H4 (cell line): Measurements from ENCODE around the gene AFP. TPM values are rescaled to one million over a fixed set of nuclear protein-coding genes. Genes with fewer than 3 reads are reported as not detected.
"Not testable (repeated sequence)": the region's sequence is repeated elsewhere in the genome, so short reads cannot be mapped to it uniquely, and the experiment has no call there.

Experiments
- DNase-seq: peaks from one replicate; pipeline ENCODE4 v3.0.0-alpha.2; 2015; ENCODE audit warnings: low spot score
- total RNA-seq: library from RNA; depleted of rRNA; stranded (reverse); fragments of >200 nt; shearing (Covaris generic); gene quantifications from 2 replicates; pipeline ENCODE4 v1.2.3, GENCODE V29; 2014; rRNA removed

AFP gene
- 7.3 and 11.0 TPM in 2 replicates for total RNA-seq

DNA sequence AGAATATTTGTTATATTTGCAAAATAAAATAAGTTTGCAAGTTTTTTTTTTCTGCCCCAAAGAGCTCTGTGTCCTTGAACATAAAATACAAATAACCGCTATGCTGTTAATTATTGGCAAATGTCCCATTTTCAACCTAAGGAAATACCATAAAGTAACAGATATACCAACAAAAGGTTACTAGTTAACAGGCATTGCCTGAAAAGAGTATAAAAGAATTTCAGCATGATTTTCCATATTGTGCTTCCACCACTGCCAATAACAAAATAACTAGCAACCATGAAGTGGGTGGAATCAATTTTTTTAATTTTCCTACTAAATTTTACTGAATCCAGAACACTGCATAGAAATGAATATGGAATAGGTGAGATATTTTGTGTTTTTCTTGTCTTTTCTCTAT lies at the start of gene AFP:
Gene AFP, plus strand, starts transcription at position 238 of the 400 bp plus-strand sequence. Its CDS starts 42 bp downstream, at position 280.
- no peak for DNase-seq

GRCh38 chr4:73387552-73387951 lies 48.5 kb upstream of the AFP start:
- DNase-seq = no peak

DNA sequence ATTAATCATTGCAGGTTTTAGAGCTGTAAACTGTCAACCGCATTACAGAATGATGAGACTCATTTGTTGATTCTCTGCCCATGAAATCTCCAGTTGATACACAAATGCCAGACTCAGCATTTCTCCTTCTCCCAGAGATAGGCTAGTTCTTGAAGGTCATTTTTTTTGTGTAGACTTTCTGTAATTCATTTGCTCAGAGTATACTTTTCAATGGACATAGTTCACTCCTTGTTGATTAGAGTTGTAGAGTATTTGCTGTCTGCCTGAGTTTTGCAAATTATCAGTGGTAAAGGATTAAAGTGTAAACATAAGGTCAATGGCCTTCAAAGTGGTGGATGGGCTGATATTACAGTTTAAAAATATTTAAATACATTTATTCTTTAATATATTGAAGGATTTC lies 47.1 kb upstream of the AFP start:
- DNase-seq = no peak

DNA sequence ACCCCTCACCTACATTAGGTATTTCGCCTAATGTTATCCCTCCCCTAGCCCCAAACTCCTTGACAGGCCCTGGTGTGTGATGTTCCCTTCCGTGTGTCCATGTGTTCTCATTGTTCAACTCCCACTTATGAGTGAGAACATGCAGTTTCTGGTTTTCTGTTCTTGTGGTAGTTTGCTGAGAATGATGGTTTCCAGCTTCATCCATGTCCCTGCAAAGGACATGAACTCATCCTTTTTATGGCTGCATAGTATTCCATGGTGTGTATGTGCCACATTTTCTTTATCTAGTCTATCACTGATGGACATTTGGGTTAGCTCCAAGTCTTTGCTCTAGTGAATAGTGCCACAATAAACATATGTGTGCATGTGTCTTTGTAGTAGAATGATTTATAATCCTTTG lies 46.4 kb upstream of the AFP start:
- not testable (repeated sequence) for DNase-seq

DNA sequence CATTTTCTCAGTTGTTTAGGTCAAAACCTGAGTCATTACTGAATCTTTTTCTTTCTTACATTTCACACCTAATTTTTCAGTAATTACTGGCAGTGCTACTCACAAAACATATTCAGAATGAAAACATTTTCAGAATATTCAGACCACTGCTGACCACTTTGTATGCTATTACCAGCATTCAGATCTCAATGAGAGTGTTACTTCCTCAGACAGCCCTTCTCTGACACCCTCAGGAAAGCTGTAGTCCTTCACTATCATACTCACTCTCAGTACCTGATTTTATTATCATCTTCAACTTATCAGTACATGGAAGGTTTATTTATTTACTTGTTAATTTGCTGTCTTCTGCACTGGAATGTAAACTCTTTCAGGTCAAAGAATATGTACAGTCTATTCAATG lies 44.2 kb upstream of the AFP start:
- no peak for DNase-seq

DNA sequence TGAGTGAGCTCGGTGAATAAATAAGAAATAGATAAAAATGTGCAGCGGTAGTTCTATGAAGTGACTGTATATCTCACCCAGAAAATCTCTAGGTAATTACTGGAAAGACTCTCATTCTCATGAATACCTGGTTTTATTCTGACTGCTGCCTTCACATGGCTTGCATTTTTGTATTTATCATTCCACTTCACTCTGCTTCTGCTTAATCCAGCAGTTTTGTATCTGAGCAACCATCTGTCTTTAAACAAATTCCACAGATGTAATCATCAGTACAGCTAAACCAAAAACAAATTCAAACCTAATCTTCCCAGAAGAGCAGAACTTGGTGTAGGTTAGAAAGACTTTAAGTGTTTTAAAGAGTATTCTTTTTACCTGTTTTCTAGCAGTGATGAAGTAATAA lies 43.1 kb upstream of the AFP start:
- DNase-seq = no peak

GRCh38 chr4:73396304-73396703 lies 39.7 kb upstream of the AFP start:
- DNase-seq = no peak

GRCh38 chr4:73396993-73397972 lies 38.7 kb upstream of the AFP start:
- no peak for DNase-seq

- no peak for DNase-seq
Observed at GRCh38 chr4:73401412-73401811, 34.6 kb upstream of the AFP start.

DNA sequence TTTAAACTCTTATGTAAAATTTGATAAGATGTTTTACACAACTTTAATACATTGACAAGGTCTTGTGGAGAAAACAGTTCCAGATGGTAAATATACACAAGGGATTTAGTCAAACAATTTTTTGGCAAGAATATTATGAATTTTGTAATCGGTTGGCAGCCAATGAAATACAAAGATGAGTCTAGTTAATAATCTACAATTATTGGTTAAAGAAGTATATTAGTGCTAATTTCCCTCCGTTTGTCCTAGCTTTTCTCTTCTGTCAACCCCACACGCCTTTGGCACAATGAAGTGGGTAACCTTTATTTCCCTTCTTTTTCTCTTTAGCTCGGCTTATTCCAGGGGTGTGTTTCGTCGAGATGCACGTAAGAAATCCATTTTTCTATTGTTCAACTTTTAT lies 32.0 kb upstream of the AFP start, which contains the start of gene ALB:
Gene ALB, plus strand, starts transcription at position 246 of the 400 bp plus-strand sequence. Its CDS starts 41 bp downstream, at position 287.
- no peak for DNase-seq

DNA sequence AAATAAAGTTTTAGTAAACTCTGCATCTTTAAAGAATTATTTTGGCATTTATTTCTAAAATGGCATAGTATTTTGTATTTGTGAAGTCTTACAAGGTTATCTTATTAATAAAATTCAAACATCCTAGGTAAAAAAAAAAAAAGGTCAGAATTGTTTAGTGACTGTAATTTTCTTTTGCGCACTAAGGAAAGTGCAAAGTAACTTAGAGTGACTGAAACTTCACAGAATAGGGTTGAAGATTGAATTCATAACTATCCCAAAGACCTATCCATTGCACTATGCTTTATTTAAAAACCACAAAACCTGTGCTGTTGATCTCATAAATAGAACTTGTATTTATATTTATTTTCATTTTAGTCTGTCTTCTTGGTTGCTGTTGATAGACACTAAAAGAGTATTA lies 31.6 kb upstream of the AFP start:
- DNase-seq = no peak

DNA sequence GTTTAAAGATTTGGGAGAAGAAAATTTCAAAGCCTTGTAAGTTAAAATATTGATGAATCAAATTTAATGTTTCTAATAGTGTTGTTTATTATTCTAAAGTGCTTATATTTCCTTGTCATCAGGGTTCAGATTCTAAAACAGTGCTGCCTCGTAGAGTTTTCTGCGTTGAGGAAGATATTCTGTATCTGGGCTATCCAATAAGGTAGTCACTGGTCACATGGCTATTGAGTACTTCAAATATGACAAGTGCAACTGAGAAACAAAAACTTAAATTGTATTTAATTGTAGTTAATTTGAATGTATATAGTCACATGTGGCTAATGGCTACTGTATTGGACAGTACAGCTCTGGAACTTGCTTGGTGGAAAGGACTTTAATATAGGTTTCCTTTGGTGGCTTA lies 30.9 kb upstream of the AFP start:
- no peak for DNase-seq

DNA sequence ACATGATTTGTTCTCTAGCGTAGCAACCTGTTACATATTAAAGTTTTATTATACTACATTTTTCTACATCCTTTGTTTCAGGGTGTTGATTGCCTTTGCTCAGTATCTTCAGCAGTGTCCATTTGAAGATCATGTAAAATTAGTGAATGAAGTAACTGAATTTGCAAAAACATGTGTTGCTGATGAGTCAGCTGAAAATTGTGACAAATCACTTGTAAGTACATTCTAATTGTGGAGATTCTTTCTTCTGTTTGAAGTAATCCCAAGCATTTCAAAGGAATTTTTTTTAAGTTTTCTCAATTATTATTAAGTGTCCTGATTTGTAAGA lies 29.5 kb upstream of the AFP start:
- DNase-seq = no peak

DNA sequence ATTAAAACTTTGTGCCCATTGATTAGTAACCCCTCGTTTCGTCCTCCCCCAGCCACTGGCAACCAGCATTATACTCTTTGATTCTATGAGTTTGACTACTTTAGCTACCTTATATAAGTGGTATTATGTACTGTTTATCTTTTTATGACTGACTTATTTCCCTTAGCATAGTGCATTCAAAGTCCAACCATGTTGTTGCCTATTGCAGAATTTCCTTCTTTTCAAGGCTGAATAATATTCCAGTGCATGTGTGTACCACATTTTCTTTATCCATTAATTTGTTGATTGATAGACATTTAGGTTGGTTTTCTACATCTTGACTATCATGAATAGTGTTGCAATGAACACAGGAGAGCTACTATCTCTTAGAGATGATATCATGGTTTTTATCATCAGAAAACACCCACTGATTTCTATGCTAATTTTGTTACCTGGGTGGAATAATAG lies 28.8 kb upstream of the AFP start:
- no peak for DNase-seq

DNA sequence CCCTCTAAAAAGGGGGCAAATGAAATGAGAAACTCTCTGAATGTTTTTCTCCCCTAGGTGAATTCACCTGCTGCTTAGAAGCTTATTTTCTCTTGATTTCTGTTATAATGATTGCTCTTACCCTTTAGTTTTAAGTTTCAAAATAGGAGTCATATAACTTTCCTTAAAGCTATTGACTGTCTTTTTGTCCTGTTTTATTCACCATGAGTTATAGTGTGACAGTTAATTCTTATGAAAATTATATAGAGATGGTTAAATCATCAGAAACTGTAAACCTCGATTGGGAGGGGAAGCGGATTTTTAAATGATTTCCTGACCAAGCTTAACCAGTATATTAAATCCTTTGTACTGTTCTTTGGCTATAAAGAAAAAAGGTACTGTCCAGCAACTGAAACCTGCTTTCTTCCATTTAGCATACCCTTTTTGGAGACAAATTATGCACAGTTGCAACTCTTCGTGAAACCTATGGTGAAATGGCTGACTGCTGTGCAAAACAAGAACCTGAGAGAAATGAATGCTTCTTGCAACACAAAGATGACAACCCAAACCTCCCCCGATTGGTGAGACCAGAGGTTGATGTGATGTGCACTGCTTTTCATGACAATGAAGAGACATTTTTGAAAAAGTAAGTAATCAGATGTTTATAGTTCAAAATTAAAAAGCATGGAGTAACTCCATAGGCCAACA lies 27.7 kb upstream of the AFP start:
- no peak for DNase-seq

GRCh38 chr4:73409012-73409862 lies 26.8 kb upstream of the AFP start:
- DNase-seq = no peak

- no peak for DNase-seq
Observed at GRCh38 chr4:73409978-73410548, 26.0 kb upstream of the AFP start.

GRCh38 chr4:73410916-73411730 lies 24.9 kb upstream of the AFP start:
- DNase-seq = no peak

- DNase-seq = no peak
Observed at GRCh38 chr4:73411731-73412414, 24.1 kb upstream of the AFP start.

GRCh38 chr4:73413294-73413755 lies 22.7 kb upstream of the AFP start:
- DNase-seq = no peak
